Ovary (tissue), 3 donors: ENCODE measurements around the gene KLHL28.

Experiments used
- CTCF ChIP-seq, 3 donors: fragments of 450-650 bp in 2 of 3; fragments of 200-600 bp in 1 of 3; IDR thresholded peaks; one replicate each; pipeline versions ENCODE4 v1.5.1 to v1.8.0; 2016 to 2022; ENCODE audit warnings: antibody characterized with exemption in 3 of 3, mild to moderate bottlenecking in 1 of 3
- EP300 ChIP-seq: sonication (generic); formaldehyde crosslinking; IDR thresholded peaks from one replicate; pipeline ENCODE4 v1.6.1; 2017; ENCODE audit warnings: antibody characterized with exemption
- POLR2A ChIP-seq: fragments of 450-650 bp; IDR thresholded peaks from one replicate; pipeline ENCODE4 v1.6.1; 2017; ENCODE audit warnings: antibody characterized with exemption, mild to moderate bottlenecking, moderate library complexity
- donor health status: DM: no; HTN: no; CAD: no.

- no peak for TF ChIP-seq CTCF (IDR thresholded peaks at IDR 0.05)
- TF ChIP-seq POLR2A: no peak
- TF ChIP-seq EP300: no peak
Observed at GRCh38 chr14:44970907-44971306, 9.2 kb upstream of the KLHL28 start.
